ENCODE results near the gene PSIP1. TPM values are rescaled to one million over a fixed set of nuclear protein-coding genes. Genes with fewer than 3 reads are reported as not detected.

PSIP1 gene
- total RNA-seq, 1 experiment from 2014 or later: 302 TPM

GRCh38 chr9:15482146-15482545, 28.6 kb downstream of the PSIP1 start:
- no peak for ATAC-seq
- CTCF ChIA-PET: interaction anchor here (1.4 kb wide), 1 partner anchor 70 kb away, joined by 8 read pairs; the partner anchor contains the start of gene CCDC171

DNA sequence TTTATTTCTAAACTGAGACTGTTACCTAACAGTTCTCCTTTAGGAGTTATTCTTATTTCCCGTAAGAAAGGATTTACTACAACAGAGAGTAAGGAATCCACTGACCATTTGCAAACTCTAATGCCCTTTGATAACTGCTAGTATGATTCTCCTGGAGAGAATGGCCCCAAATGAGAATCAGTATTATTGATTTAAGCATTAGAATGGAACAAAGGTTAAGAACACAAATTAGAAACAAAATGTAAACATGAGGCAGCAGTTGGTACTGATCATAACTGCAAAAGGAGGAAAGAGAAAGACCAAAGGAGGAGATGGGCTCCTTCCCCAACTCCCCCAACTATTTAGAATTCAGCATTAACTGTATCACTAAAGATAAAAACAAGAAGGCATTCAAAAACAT, 30.7 kb downstream of the PSIP1 start:
- H3K27me3 Mint-ChIP-seq (ENCODE audit: low read depth): no peaks in the 10 kb centered on the region
- CTCF ChIA-PET: no interaction called here
- POLR2A ChIA-PET: no interaction called here
- peak overlapping the region; percentile 94 for H3K27ac Mint-ChIP-seq
- peaks cover 62% of the 10 kb centered on the region for H3K36me3 Mint-ChIP-seq
- no peaks in the 10 kb centered on the region for H3K9me3 Mint-ChIP-seq
- ATAC-seq (no peak), DNase-seq (ENCODE audit: low spot score) (no peak)
- H3K4me3 Mint-ChIP-seq: no peak overlapping the region
- TF ChIP-seq, protein P1, sequence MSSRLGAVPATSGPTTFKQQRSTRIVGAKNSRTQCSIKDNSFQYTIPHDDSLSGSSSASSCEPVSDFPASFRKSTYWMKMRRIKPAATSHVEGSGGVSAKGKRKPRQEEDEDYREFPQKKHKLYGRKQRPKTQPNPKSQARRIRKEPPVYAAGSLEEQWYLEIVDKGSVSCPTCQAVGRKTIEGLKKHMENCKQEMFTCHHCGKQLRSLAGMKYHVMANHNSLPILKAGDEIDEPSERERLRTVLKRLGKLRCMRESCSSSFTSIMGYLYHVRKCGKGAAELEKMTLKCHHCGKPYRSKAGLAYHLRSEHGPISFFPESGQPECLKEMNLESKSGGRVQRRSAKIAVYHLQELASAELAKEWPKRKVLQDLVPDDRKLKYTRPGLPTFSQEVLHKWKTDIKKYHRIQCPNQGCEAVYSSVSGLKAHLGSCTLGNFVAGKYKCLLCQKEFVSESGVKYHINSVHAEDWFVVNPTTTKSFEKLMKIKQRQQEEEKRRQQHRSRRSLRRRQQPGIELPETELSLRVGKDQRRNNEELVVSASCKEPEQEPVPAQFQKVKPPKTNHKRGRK (CRISPR knock-in tag; IDR thresholded peaks at IDR 0.05; ENCODE audit: borderline replicate concordance): no peak
- TF ChIP-seq, protein P2, sequence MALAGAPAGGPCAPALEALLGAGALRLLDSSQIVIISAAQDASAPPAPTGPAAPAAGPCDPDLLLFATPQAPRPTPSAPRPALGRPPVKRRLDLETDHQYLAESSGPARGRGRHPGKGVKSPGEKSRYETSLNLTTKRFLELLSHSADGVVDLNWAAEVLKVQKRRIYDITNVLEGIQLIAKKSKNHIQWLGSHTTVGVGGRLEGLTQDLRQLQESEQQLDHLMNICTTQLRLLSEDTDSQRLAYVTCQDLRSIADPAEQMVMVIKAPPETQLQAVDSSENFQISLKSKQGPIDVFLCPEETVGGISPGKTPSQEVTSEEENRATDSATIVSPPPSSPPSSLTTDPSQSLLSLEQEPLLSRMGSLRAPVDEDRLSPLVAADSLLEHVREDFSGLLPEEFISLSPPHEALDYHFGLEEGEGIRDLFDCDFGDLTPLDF (CRISPR knock-in tag; IDR thresholded peaks at IDR 0.05): no peak
- no peak for TF ChIP-seq ZNF423 (CRISPR knock-in tag; IDR thresholded peaks at IDR 0.05)
- TF ChIP-seq ZNF317 (CRISPR knock-in tag; IDR thresholded peaks at IDR 0.05; ENCODE audit: borderline replicate concordance, low read depth): no peak
- H3K4me1 Mint-ChIP-seq: peaks cover 9% of the 10 kb centered on the region

More at GRCh38 chr9:15482146-15482545, 28.6 kb downstream of the PSIP1 start:
- Mint-ChIP-seq H3K27ac (peak overlapping the region; percentile 17), H3K27me3 (ENCODE audit: low read depth) (no peaks in the 10 kb centered on the region), H3K4me1 (peaks cover 9% of the 10 kb centered on the region), H3K4me3 (no peak overlapping the region), H3K36me3 (peaks cover 63% of the 10 kb centered on the region), H3K9me3 (no peaks in the 10 kb centered on the region)
- TF ChIP-seq STAT6 (CRISPR knock-in tag; conservative IDR thresholded peaks at IDR 0.05; ENCODE audit: low read depth): no peak
- TF ChIP-seq, protein P3, sequence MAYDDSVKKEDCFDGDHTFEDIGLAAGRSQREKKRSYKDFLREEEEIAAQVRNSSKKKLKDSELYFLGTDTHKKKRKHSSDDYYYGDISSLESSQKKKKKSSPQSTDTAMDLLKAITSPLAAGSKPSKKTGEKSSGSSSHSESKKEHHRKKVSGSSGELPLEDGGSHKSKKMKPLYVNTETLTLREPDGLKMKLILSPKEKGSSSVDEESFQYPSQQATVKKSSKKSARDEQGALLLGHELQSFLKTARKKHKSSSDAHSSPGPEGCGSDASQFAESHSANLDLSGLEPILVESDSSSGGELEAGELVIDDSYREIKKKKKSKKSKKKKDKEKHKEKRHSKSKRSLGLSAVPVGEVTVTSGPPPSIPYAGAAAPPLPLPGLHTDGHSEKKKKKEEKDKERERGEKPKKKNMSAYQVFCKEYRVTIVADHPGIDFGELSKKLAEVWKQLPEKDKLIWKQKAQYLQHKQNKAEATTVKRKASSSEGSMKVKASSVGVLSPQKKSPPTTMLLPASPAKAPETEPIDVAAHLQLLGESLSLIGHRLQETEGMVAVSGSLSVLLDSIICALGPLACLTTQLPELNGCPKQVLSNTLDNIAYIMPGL (CRISPR knock-in tag; IDR thresholded peaks at IDR 0.05): no peak
- TF ChIP-seq, protein P4, sequence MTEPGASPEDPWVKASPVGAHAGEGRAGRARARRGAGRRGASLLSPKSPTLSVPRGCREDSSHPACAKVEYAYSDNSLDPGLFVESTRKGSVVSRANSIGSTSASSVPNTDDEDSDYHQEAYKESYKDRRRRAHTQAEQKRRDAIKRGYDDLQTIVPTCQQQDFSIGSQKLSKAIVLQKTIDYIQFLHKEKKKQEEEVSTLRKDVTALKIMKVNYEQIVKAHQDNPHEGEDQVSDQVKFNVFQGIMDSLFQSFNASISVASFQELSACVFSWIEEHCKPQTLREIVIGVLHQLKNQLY (CRISPR knock-in tag; IDR thresholded peaks at IDR 0.05): no peak
- TF ChIP-seq, protein P5, sequence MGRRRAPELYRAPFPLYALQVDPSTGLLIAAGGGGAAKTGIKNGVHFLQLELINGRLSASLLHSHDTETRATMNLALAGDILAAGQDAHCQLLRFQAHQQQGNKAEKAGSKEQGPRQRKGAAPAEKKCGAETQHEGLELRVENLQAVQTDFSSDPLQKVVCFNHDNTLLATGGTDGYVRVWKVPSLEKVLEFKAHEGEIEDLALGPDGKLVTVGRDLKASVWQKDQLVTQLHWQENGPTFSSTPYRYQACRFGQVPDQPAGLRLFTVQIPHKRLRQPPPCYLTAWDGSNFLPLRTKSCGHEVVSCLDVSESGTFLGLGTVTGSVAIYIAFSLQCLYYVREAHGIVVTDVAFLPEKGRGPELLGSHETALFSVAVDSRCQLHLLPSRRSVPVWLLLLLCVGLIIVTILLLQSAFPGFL (CRISPR knock-in tag; IDR thresholded peaks at IDR 0.05; ENCODE audit: borderline replicate concordance): no peak
- POLR2A ChIA-PET: no interaction called here
- no peak for DNase-seq (ENCODE audit: low spot score)

- no peak for TF ChIP-seq MXD4 (CRISPR knock-in tag; IDR thresholded peaks at IDR 0.05; ENCODE audit: borderline replicate concordance)
- TF ChIP-seq, protein P6, sequence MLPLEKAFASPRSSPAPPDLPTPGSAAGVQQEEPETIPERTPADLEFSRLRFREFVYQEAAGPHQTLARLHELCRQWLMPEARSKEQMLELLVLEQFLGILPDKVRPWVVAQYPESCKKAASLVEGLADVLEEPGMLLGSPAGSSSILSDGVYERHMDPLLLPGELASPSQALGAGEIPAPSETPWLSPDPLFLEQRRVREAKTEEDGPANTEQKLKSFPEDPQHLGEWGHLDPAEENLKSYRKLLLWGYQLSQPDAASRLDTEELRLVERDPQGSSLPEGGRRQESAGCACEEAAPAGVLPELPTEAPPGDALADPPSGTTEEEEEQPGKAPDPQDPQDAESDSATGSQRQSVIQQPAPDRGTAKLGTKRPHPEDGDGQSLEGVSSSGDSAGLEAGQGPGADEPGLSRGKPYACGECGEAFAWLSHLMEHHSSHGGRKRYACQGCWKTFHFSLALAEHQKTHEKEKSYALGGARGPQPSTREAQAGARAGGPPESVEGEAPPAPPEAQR (CRISPR knock-in tag; IDR thresholded peaks at IDR 0.05): no peak
- ChIA-PET CTCF (interaction anchor here (0.7 kb wide), 1 partner anchor 57 kb away, joined by 3 read pairs; no protein-coding TSS in a partner anchor), POLR2A (no interaction called here)
- H3K36me3 Mint-ChIP-seq: peaks cover 66% of the 10 kb centered on the region
- no peaks in the 10 kb centered on the region for H3K27me3 Mint-ChIP-seq (ENCODE audit: low read depth)
- DNase-seq (ENCODE audit: low spot score) (no peak), ATAC-seq (no peak)
- H3K4me1 Mint-ChIP-seq: no peaks in the 10 kb centered on the region
- no peak overlapping the region for H3K4me3 Mint-ChIP-seq
- peak overlapping the region; percentile 63; the same call in 1 of the 2 replicates for H3K27ac Mint-ChIP-seq
- no peaks in the 10 kb centered on the region for H3K9me3 Mint-ChIP-seq
Observed at GRCh38 chr9:15475923-15476536, 34.7 kb downstream of the PSIP1 start.

Data from WTC11 (cell line).